ENCODE measurements around the gene DCPS. TPM values are rescaled to one million over a fixed set of nuclear protein-coding genes. Genes with fewer than 3 reads are reported as not detected.
"Not testable (repeated sequence)": the region's sequence is repeated elsewhere in the genome, so short reads cannot be mapped to it uniquely, and the experiment has no call there.

DCPS gene
- polyA plus RNA-seq, 4 donors = 12.2 to 23.3 (median 16.4) TPM

- Histone ChIP-seq H3K4me3 (ENCODE audit: low read depth in 1 of 3, low read length in 3 of 3) (no peak overlapping the region), H3K27ac (ENCODE audit: low read depth in 1 of 3, low read length in 2 of 3) (no peak overlapping the region), H3K36me3 (ENCODE audit: control insufficient read depth in 3 of 3, insufficient read depth in 2 of 3, low read depth in 1 of 3, low read length in 3 of 3) (peaks cover 8 to 51% (median 19%) of the 10 kb centered on the region in 3 donors), H3K27me3 (ENCODE audit: control insufficient read depth in 3 of 3, insufficient read depth in 3 of 3, low read length in 3 of 3) (no peaks in the 10 kb centered on the region), H3K9me3 (ENCODE audit: control insufficient read depth in 2 of 2, insufficient read depth in 1 of 2, low read depth in 1 of 2, low read length in 1 of 2) (no peaks in the 10 kb centered on the region), H3K4me1 (ENCODE audit: control insufficient read depth in 3 of 3, insufficient read depth in 2 of 3, low read depth in 1 of 3, low read length in 2 of 3) (no peaks in the 10 kb centered on the region)
- 76 to 84% (median 76%) methylated on average over 5 of the region's 5 CpGs for WGBS, 3 donors
- FAIRE-seq (no peak), DNase-seq (no peak)
Measured at GRCh38 chr11:126293726-126294125, 10.1 kb upstream of the DCPS start.

DNA sequence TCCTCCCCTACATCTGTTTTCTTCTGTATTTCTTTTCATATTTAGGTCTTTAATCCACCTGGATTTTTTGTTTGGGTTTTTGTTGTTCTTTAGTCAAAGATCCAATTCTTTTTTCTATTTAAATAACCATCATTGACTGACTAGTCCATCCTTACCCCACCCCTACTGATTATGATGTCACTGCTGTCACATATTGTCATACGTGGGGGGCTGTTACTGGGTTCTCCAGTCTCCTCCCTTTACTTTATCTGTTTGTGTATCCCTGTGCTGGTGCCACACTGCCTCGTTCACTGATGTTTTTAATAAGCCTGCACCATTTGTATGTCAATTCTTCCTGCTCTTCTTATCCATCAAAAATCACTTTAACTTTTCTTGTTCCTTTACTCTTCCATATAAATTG lies 6.9 kb upstream of the DCPS start:
- DNase-seq (no peak), FAIRE-seq (no peak)
- peaks cover 6 to 40% (median 10%) of the 10 kb centered on the region in 3 donors for H3K36me3 ChIP-seq (ENCODE audit: control insufficient read depth in 3 of 3, insufficient read depth in 2 of 3, low read depth in 1 of 3, low read length in 3 of 3)

GRCh38 chr11:126304457-126305075 lies 706 bp downstream of the DCPS start:
- no peak for DNase-seq
- Histone ChIP-seq H3K4me1 (ENCODE audit: control insufficient read depth in 3 of 3, insufficient read depth in 2 of 3, low read depth in 1 of 3, low read length in 2 of 3) (peaks cover 0 to 8% (median 2%) of the 10 kb centered on the region in 3 donors), H3K27me3 (ENCODE audit: control insufficient read depth in 3 of 3, insufficient read depth in 3 of 3, low read length in 3 of 3) (no peaks in the 10 kb centered on the region), H3K4me3 (ENCODE audit: low read depth in 1 of 3, low read length in 3 of 3) (peak overlapping the region; percentile 49 to 73 (median 66)), H3K9me3 (ENCODE audit: control insufficient read depth in 2 of 2, insufficient read depth in 1 of 2, low read depth in 1 of 2, low read length in 1 of 2) (no peaks in the 10 kb centered on the region), H3K27ac (ENCODE audit: low read depth in 1 of 3, low read length in 2 of 3) (peak overlapping the region in 2 of 3 donors; percentile 70 to 88), H3K36me3 (ENCODE audit: control insufficient read depth in 3 of 3, insufficient read depth in 2 of 3, low read depth in 1 of 3, low read length in 3 of 3) (peaks cover 0 to 17% (median 0%) of the 10 kb centered on the region in 3 donors)
- WGBS, 3 donors = 41 to 55% (median 46%) methylated on average over 12 of the region's 12 CpGs
- FAIRE-seq = no peak

More for the DNA sequence above, 6.9 kb upstream of the DCPS start:
- Histone ChIP-seq H3K4me3 (ENCODE audit: low read depth in 1 of 3, low read length in 3 of 3) (no peak overlapping the region), H3K27ac (ENCODE audit: low read depth in 1 of 3, low read length in 2 of 3) (no peak overlapping the region), H3K27me3 (ENCODE audit: control insufficient read depth in 3 of 3, insufficient read depth in 3 of 3, low read length in 3 of 3) (no peaks in the 10 kb centered on the region), H3K9me3 (ENCODE audit: control insufficient read depth in 2 of 2, insufficient read depth in 1 of 2, low read depth in 1 of 2, low read length in 1 of 2) (no peaks in the 10 kb centered on the region), H3K4me1 (ENCODE audit: control insufficient read depth in 3 of 3, insufficient read depth in 2 of 3, low read depth in 1 of 3, low read length in 2 of 3) (no peaks in the 10 kb centered on the region)
- 57 to 79% (median 74%) methylated on average over 2 of the region's 2 CpGs for WGBS, 3 donors

DNA sequence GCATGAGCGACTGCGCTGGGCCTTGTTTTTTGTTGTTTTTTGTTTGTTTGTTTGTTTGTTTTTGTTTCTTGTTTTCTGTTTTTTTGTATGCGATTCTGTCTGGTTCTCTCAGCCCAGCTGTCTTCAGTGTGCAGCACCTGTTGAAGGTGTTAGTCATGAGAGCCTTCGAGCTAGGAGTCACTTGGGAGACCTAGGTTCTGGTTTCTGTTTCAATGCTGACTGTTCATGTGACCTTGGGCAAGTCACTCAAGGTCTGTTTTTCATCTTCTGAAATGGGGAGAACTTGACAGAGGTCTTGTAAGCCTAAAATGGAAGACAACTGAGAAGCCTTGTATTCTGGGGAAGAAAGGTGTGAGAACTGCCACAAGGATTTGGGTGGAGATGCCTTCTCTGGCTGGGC lies 1.8 kb downstream of the DCPS start:
- H3K36me3 ChIP-seq (ENCODE audit: control insufficient read depth in 3 of 3, insufficient read depth in 2 of 3, low read depth in 1 of 3, low read length in 3 of 3) = peaks cover 0 to 16% (median 0%) of the 10 kb centered on the region in 3 donors
- FAIRE-seq (no peak), DNase-seq (no peak)
- no peak overlapping the region for H3K27ac ChIP-seq (ENCODE audit: low read depth in 1 of 3, low read length in 2 of 3)
- no peaks in the 10 kb centered on the region for H3K27me3 ChIP-seq (ENCODE audit: control insufficient read depth in 3 of 3, insufficient read depth in 3 of 3, low read length in 3 of 3)
- WGBS, 3 donors = 79 to 84% (median 83%) methylated on average over 4 of the region's 4 CpGs
- H3K4me3 ChIP-seq (ENCODE audit: low read depth in 1 of 3, low read length in 3 of 3) = no peak overlapping the region
- H3K9me3 ChIP-seq (ENCODE audit: control insufficient read depth in 2 of 2, insufficient read depth in 1 of 2, low read depth in 1 of 2, low read length in 1 of 2) = no peaks in the 10 kb centered on the region
- peaks cover 0 to 8% (median 2%) of the 10 kb centered on the region in 3 donors for H3K4me1 ChIP-seq (ENCODE audit: control insufficient read depth in 3 of 3, insufficient read depth in 2 of 3, low read depth in 1 of 3, low read length in 2 of 3)

- Histone ChIP-seq H3K27ac (ENCODE audit: low read depth in 1 of 3, low read length in 2 of 3) (no peak overlapping the region), H3K4me3 (ENCODE audit: low read depth in 1 of 3, low read length in 3 of 3) (no peak overlapping the region), H3K27me3 (ENCODE audit: control insufficient read depth in 3 of 3, insufficient read depth in 3 of 3, low read length in 3 of 3) (no peaks in the 10 kb centered on the region), H3K9me3 (ENCODE audit: control insufficient read depth in 2 of 2, insufficient read depth in 1 of 2, low read depth in 1 of 2, low read length in 1 of 2) (no peaks in the 10 kb centered on the region), H3K36me3 (ENCODE audit: control insufficient read depth in 3 of 3, insufficient read depth in 2 of 3, low read depth in 1 of 3, low read length in 3 of 3) (peaks cover 0 to 20% (median 0%) of the 10 kb centered on the region in 3 donors), H3K4me1 (ENCODE audit: control insufficient read depth in 3 of 3, insufficient read depth in 2 of 3, low read depth in 1 of 3, low read length in 2 of 3) (peaks cover 0 to 10% (median 2%) of the 10 kb centered on the region in 3 donors)
- no peak for FAIRE-seq
- WGBS, 3 donors = 49 to 79% (median 53%) methylated on average over 5 of the region's 5 CpGs
- no peak for DNase-seq
Measured at GRCh38 chr11:126307706-126308105, 3.8 kb downstream of the DCPS start.

DNA sequence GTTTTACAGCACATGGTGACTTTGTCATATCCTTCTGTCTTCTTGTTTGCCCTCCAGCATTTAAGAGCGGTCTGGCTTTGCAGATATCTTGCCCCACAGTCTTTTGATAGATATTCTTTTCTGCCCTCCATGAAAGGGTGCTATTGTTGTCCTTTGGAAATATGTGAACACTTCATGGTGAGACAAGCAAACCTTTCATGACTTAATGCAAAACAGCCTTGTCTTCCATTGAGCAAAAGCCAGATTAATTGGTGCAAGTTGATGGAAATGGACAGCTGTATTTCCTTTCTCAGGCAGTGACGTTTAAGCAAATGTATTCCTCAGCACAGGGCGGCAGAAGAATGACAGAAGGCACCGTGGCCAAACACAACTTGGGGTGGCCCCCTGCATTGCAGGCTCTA lies 4.4 kb downstream of the DCPS start:
- no peak overlapping the region for H3K4me3 ChIP-seq (ENCODE audit: low read depth in 1 of 3, low read length in 3 of 3)
- FAIRE-seq (no peak), DNase-seq (no peak)
- H3K36me3 ChIP-seq (ENCODE audit: control insufficient read depth in 3 of 3, insufficient read depth in 2 of 3, low read depth in 1 of 3, low read length in 3 of 3) = peaks cover 0 to 18% (median 0%) of the 10 kb centered on the region in 3 donors
- H3K27ac ChIP-seq (ENCODE audit: low read depth in 1 of 3, low read length in 2 of 3) = no peak overlapping the region
- H3K9me3 ChIP-seq (ENCODE audit: control insufficient read depth in 2 of 2, insufficient read depth in 1 of 2, low read depth in 1 of 2, low read length in 1 of 2) = no peaks in the 10 kb centered on the region
- 81 to 89% (median 85%) methylated on average over 4 of the region's 4 CpGs for WGBS, 3 donors
- H3K27me3 ChIP-seq (ENCODE audit: control insufficient read depth in 3 of 3, insufficient read depth in 3 of 3, low read length in 3 of 3) = no peaks in the 10 kb centered on the region
- peaks cover 0 to 14% (median 2%) of the 10 kb centered on the region in 3 donors for H3K4me1 ChIP-seq (ENCODE audit: control insufficient read depth in 3 of 3, insufficient read depth in 2 of 3, low read depth in 1 of 3, low read length in 2 of 3)

GRCh38 chr11:126308771-126309170 lies 4.9 kb downstream of the DCPS start:
- Histone ChIP-seq H3K36me3 (ENCODE audit: control insufficient read depth in 3 of 3, insufficient read depth in 2 of 3, low read depth in 1 of 3, low read length in 3 of 3) (peaks cover 0 to 18% (median 0%) of the 10 kb centered on the region in 3 donors), H3K4me1 (ENCODE audit: control insufficient read depth in 3 of 3, insufficient read depth in 2 of 3, low read depth in 1 of 3, low read length in 2 of 3) (peaks cover 0 to 12% (median 2%) of the 10 kb centered on the region in 3 donors)
- H3K4me3 ChIP-seq (ENCODE audit: low read depth in 1 of 3, low read length in 3 of 3); H3K9me3 ChIP-seq (ENCODE audit: control insufficient read depth in 2 of 2, insufficient read depth in 1 of 2, low read depth in 1 of 2, low read length in 1 of 2); DNase-seq; FAIRE-seq; H3K27ac ChIP-seq (ENCODE audit: low read depth in 1 of 3, low read length in 2 of 3); H3K27me3 ChIP-seq (ENCODE audit: control insufficient read depth in 3 of 3, insufficient read depth in 3 of 3, low read length in 3 of 3): not testable (repeated sequence)
- 90 to 99% (median 90%) methylated on average over 4 of the region's 4 CpGs for WGBS, 3 donors

- no peaks in the 10 kb centered on the region for H3K27me3 ChIP-seq (ENCODE audit: control insufficient read depth in 3 of 3, insufficient read depth in 3 of 3, low read length in 3 of 3)
- H3K27ac ChIP-seq (ENCODE audit: low read depth in 1 of 3, low read length in 2 of 3) = no peak overlapping the region
- peak; percentile 55 to 79 for DNase-seq
- peaks cover 0 to 8% (median 0%) of the 10 kb centered on the region in 3 donors for H3K4me1 ChIP-seq (ENCODE audit: control insufficient read depth in 3 of 3, insufficient read depth in 2 of 3, low read depth in 1 of 3, low read length in 2 of 3)
- peaks cover 0 to 18% (median 0%) of the 10 kb centered on the region in 3 donors for H3K36me3 ChIP-seq (ENCODE audit: control insufficient read depth in 3 of 3, insufficient read depth in 2 of 3, low read depth in 1 of 3, low read length in 3 of 3)
- WGBS, 3 donors = 67 to 76% (median 72%) methylated on average over 12 of the region's 12 CpGs
- FAIRE-seq = no peak
- no peak overlapping the region for H3K4me3 ChIP-seq (ENCODE audit: low read depth in 1 of 3, low read length in 3 of 3)
- H3K9me3 ChIP-seq (ENCODE audit: control insufficient read depth in 2 of 2, insufficient read depth in 1 of 2, low read depth in 1 of 2, low read length in 1 of 2) = no peaks in the 10 kb centered on the region
Measured at GRCh38 chr11:126310200-126310991, 6.5 kb downstream of the DCPS start.

Measured in small intestine (tissue), 7 donors.